ENCODE measurements around the gene RARRES2. TPM values are rescaled to one million over a fixed set of nuclear protein-coding genes. Genes with fewer than 3 reads are reported as not detected.

RARRES2 gene
- total RNA-seq, 5 donors from 2014 or later (not counting 1 experiment from before 2014, with no cell fraction given), result 2.7 to 3.2 (median 2.7) TPM; not detected in 2

- peak overlapping the region; percentile 36 to 57 for H3K27ac Mint-ChIP-seq
- H3K9me3 Mint-ChIP-seq, result no peaks in the 10 kb centered on the region
- 86% methylated on average over 2 of the region's 2 CpGs for WGBS (ENCODE audit: insufficient coverage)
- H3K27me3 Mint-ChIP-seq, result no peaks in the 10 kb centered on the region
- no peak overlapping the region for H3K4me3 Mint-ChIP-seq
- H3K4me3 ChIP-seq (ENCODE audit: control insufficient read depth in 1 of 2, extremely low read depth in 1 of 2, low read length in 1 of 2), result no peak overlapping the region
- H3K36me3 Mint-ChIP-seq, result no peaks in the 10 kb centered on the region
- CTCF ChIA-PET, result no interaction called here
- H3K27me3 ChIP-seq (replicated peaks in 1 of 2; ENCODE audit: control insufficient read depth in 2 of 2, extremely low read depth in 1 of 2, insufficient read depth in 2 of 2, low read length in 1 of 2), result no peaks in the 10 kb centered on the region
- peaks cover 12 to 31% of the 10 kb centered on the region in 2 experiments for H3K4me1 ChIP-seq (ENCODE audit: control insufficient read depth in 1 of 2, extremely low read depth in 1 of 2, insufficient read depth in 2 of 2, low read length in 2 of 2)
- no peaks in the 10 kb centered on the region for H3K9me3 ChIP-seq
- peaks cover 42 to 64% (median 46%) of the 10 kb centered on the region in 3 donors for H3K4me1 Mint-ChIP-seq
- POLR2A ChIA-PET, result no interaction called here
- DNase-seq (no peak), ATAC-seq (replicated peaks in 1 of 4) (no peak)
- no peaks in the 10 kb centered on the region for H3K36me3 ChIP-seq (ENCODE audit: control insufficient read depth in 2 of 2, extremely low read depth in 1 of 2, insufficient read depth in 1 of 2, low read length in 1 of 2)
- H3K27ac ChIP-seq (ENCODE audit: low read length), result no peak overlapping the region
Measured at GRCh38 chr7:150359622-150360362, 18.4 kb upstream of the RARRES2 start.

- DNase-seq (no peak), ATAC-seq (replicated peaks in 1 of 4) (no peak)
- Histone ChIP-seq H3K4me1 (ENCODE audit: control insufficient read depth in 1 of 2, extremely low read depth in 1 of 2, insufficient read depth in 2 of 2, low read length in 2 of 2) (peaks cover 9 to 28% of the 10 kb centered on the region in 2 experiments), H3K4me3 (ENCODE audit: control insufficient read depth in 1 of 2, extremely low read depth in 1 of 2, low read length in 1 of 2) (no peak overlapping the region), H3K27ac (ENCODE audit: low read length) (no peak overlapping the region), H3K27me3 (replicated peaks in 1 of 2; ENCODE audit: control insufficient read depth in 2 of 2, extremely low read depth in 1 of 2, insufficient read depth in 2 of 2, low read length in 1 of 2) (no peaks in the 10 kb centered on the region), H3K36me3 (ENCODE audit: control insufficient read depth in 2 of 2, extremely low read depth in 1 of 2, insufficient read depth in 1 of 2, low read length in 1 of 2) (no peaks in the 10 kb centered on the region), H3K9me3 (no peaks in the 10 kb centered on the region)
- POLR2A ChIA-PET, result interaction anchor here in 1 of 2 donors (0.7 kb wide), 1 partner anchor 1179 kb away, joined by 5 read pairs; no protein-coding TSS in a partner anchor
- H3K4me3 Mint-ChIP-seq, result peak overlapping the region in 1 of 3 donors; percentile 67
- CTCF ChIA-PET, result interaction anchor here in 1 of 2 donors (2.0 kb wide), 1 partner anchor 19 kb away, joined by 12 read pairs; no protein-coding TSS in a partner anchor
- peak overlapping the region; percentile 93 for H3K27ac Mint-ChIP-seq
- H3K27me3 Mint-ChIP-seq, result no peaks in the 10 kb centered on the region
- H3K36me3 Mint-ChIP-seq, result no peaks in the 10 kb centered on the region
- H3K9me3 Mint-ChIP-seq, result no peaks in the 10 kb centered on the region
- 43% methylated on average over 4 of the region's 4 CpGs for WGBS (ENCODE audit: insufficient coverage)
- peaks cover 39 to 62% (median 43%) of the 10 kb centered on the region in 3 donors for H3K4me1 Mint-ChIP-seq
Measured at GRCh38 chr7:150358988-150359621, 17.7 kb upstream of the RARRES2 start.

- H3K4me3 ChIP-seq (ENCODE audit: control insufficient read depth in 1 of 2, extremely low read depth in 1 of 2, low read length in 1 of 2), result no peak overlapping the region
- Mint-ChIP-seq H3K27ac (peak overlapping the region; percentile 93), H3K4me3 (peak overlapping the region in 1 of 3 donors; percentile 67), H3K4me1 (peaks cover 34 to 57% (median 39%) of the 10 kb centered on the region in 3 donors), H3K36me3 (no peaks in the 10 kb centered on the region), H3K27me3 (no peaks in the 10 kb centered on the region), H3K9me3 (no peaks in the 10 kb centered on the region)
- CTCF ChIA-PET, result interaction anchor here (0.6 to 2.2 kb wide), 5 partner anchors 8 to 61 kb away, joined by 4 to 12 read pairs (median 5); partner anchors contain the start of gene ACTR3C (in 1 of the 2)
- no peak for ATAC-seq (replicated peaks in 1 of 4)
- 100% methylated on average over 3 of the region's 4 CpGs for WGBS (ENCODE audit: insufficient coverage)
- H3K4me1 ChIP-seq (ENCODE audit: control insufficient read depth in 1 of 2, extremely low read depth in 1 of 2, insufficient read depth in 2 of 2, low read length in 2 of 2), result peaks cover 9 to 22% of the 10 kb centered on the region in 2 experiments
- no peaks in the 10 kb centered on the region for H3K36me3 ChIP-seq (ENCODE audit: control insufficient read depth in 2 of 2, extremely low read depth in 1 of 2, insufficient read depth in 1 of 2, low read length in 1 of 2)
- DNase-seq, result no peak
- no peaks in the 10 kb centered on the region for H3K9me3 ChIP-seq
- H3K27ac ChIP-seq (ENCODE audit: low read length), result no peak overlapping the region
- no peaks in the 10 kb centered on the region for H3K27me3 ChIP-seq (replicated peaks in 1 of 2; ENCODE audit: control insufficient read depth in 2 of 2, extremely low read depth in 1 of 2, insufficient read depth in 2 of 2, low read length in 1 of 2)
- POLR2A ChIA-PET, result interaction anchor here (0.7 kb wide), 2 partner anchors 22 to 1178 kb away, joined by 5 to 10 read pairs; no protein-coding TSS in a partner anchor
Measured at GRCh38 chr7:150358433-150358832, 17.0 kb upstream of the RARRES2 start.

GRCh38 chr7:150357771-150358427, 16.5 kb upstream of the RARRES2 start:
- no peak for DNase-seq
- Mint-ChIP-seq H3K27me3 (no peaks in the 10 kb centered on the region), H3K36me3 (no peaks in the 10 kb centered on the region), H3K4me3 (peak overlapping the region; percentile 32 to 67 (median 67)), H3K27ac (peak overlapping the region; percentile 93), H3K4me1 (peaks cover 32 to 54% (median 39%) of the 10 kb centered on the region in 3 donors), H3K9me3 (no peaks in the 10 kb centered on the region)
- no peaks in the 10 kb centered on the region for H3K36me3 ChIP-seq (ENCODE audit: control insufficient read depth in 2 of 2, extremely low read depth in 1 of 2, insufficient read depth in 1 of 2, low read length in 1 of 2)
- peaks cover 9 to 22% of the 10 kb centered on the region in 2 experiments for H3K4me1 ChIP-seq (ENCODE audit: control insufficient read depth in 1 of 2, extremely low read depth in 1 of 2, insufficient read depth in 2 of 2, low read length in 2 of 2)
- peak; percentile 25 to 49 (median 35) for ATAC-seq (replicated peaks in 1 of 4)
- no peaks in the 10 kb centered on the region for H3K27me3 ChIP-seq (replicated peaks in 1 of 2; ENCODE audit: control insufficient read depth in 2 of 2, extremely low read depth in 1 of 2, insufficient read depth in 2 of 2, low read length in 1 of 2)
- H3K9me3 ChIP-seq, result no peaks in the 10 kb centered on the region
- ChIA-PET CTCF (interaction anchor here (0.6 to 2.2 kb wide), 7 partner anchors 9 to 566 kb away, joined by 3 to 12 read pairs (median 5); partner anchors contain the start of gene ACTR3C (in 1 of the 2)), POLR2A (interaction anchor here (0.6 to 0.7 kb wide), 3 partner anchors 23 to 1177 kb away, joined by 3 to 10 read pairs (median 5); no protein-coding TSS in a partner anchor)
- WGBS (ENCODE audit: insufficient coverage), result 73% methylated on average over 4 of the region's 13 CpGs
- no peak overlapping the region for H3K4me3 ChIP-seq (ENCODE audit: control insufficient read depth in 1 of 2, extremely low read depth in 1 of 2, low read length in 1 of 2)
- peak overlapping the region; percentile 71 for H3K27ac ChIP-seq (ENCODE audit: low read length)

- no peak overlapping the region for H3K4me3 ChIP-seq (ENCODE audit: control insufficient read depth in 1 of 2, extremely low read depth in 1 of 2, low read length in 1 of 2)
- H3K27ac Mint-ChIP-seq, result peak overlapping the region; percentile 93
- no peaks in the 10 kb centered on the region for H3K9me3 ChIP-seq
- WGBS (ENCODE audit: insufficient coverage), result 28% methylated on average over 2 of the region's 9 CpGs
- H3K4me3 Mint-ChIP-seq, result peak overlapping the region; percentile 32 to 67 (median 67)
- peak overlapping the region; percentile 71 for H3K27ac ChIP-seq (ENCODE audit: low read length)
- no peaks in the 10 kb centered on the region for H3K27me3 ChIP-seq (replicated peaks in 1 of 2; ENCODE audit: control insufficient read depth in 2 of 2, extremely low read depth in 1 of 2, insufficient read depth in 2 of 2, low read length in 1 of 2)
- no peaks in the 10 kb centered on the region for H3K9me3 Mint-ChIP-seq
- peaks cover 9 to 22% of the 10 kb centered on the region in 2 experiments for H3K4me1 ChIP-seq (ENCODE audit: control insufficient read depth in 1 of 2, extremely low read depth in 1 of 2, insufficient read depth in 2 of 2, low read length in 2 of 2)
- H3K36me3 Mint-ChIP-seq, result no peaks in the 10 kb centered on the region
- peak; percentile 92 to 95 (median 94) for ATAC-seq (replicated peaks in 1 of 4)
- peak; percentile 51 to 83 (median 71) for DNase-seq
- no peaks in the 10 kb centered on the region for H3K27me3 Mint-ChIP-seq
- ChIA-PET CTCF (interaction anchor here (0.6 to 2.2 kb wide), 9 partner anchors 10 to 567 kb away, joined by 3 to 12 read pairs (median 5); a partner anchor contains a TSS), POLR2A (interaction anchor here in 1 of 2 donors (0.5 to 0.6 kb wide), 2 partner anchors 41 to 1291 kb away, joined by 3 to 5 read pairs; no protein-coding TSS in a partner anchor)
- H3K36me3 ChIP-seq (ENCODE audit: control insufficient read depth in 2 of 2, extremely low read depth in 1 of 2, insufficient read depth in 1 of 2, low read length in 1 of 2), result no peaks in the 10 kb centered on the region
- H3K4me1 Mint-ChIP-seq, result peaks cover 32 to 52% (median 39%) of the 10 kb centered on the region in 3 donors
Measured at GRCh38 chr7:150357270-150357669, 15.8 kb upstream of the RARRES2 start.
